Measurements from ENCODE around the gene KRTAP3-1. TPM values are rescaled to one million over a fixed set of nuclear protein-coding genes. Genes with fewer than 3 reads are reported as not detected.

KRTAP3-1 gene
- total and polyA plus RNA-seq, 2 experiments from 2014 or later, result not detected

GRCh38 chr17:41026715-41027471, 18.0 kb upstream of the KRTAP3-1 start, which contains the start of gene KRTAP1-5:
TSS of gene KRTAP1-5 (minus strand) at chr17:41027208. CDS start at chr17:41027155, 53 bp downstream.
- Histone ChIP-seq H3K79me2 (replicated peaks; ENCODE audit: insufficient read depth) (no peaks in the 10 kb centered on the region), H3K36me3 (ENCODE audit: insufficient read depth) (no peaks in the 10 kb centered on the region), H4K20me1 (replicated peaks; ENCODE audit: insufficient read depth) (no peaks in the 10 kb centered on the region), H3F3A (replicated peaks; ENCODE audit: low read depth) (no peaks in the 10 kb centered on the region), H3K27me3 (ENCODE audit: insufficient read depth) (no peaks in the 10 kb centered on the region), H3K4me1 (ENCODE audit: insufficient read depth) (no peaks in the 10 kb centered on the region), H3K27ac (ENCODE audit: low read depth) (no peak within 1 kb of the TSS), H3K4me3 (no peak within 1 kb of the TSS), H3K9me2 (ENCODE audit: insufficient read depth) (no peaks in the 10 kb centered on the region), H3K4me2 (no peak within 1 kb of the TSS), H2AFZ (no peak within 1 kb of the TSS)
- TF ChIP-seq NANOG (IDR thresholded peaks at IDR 0.05; ENCODE audit: borderline replicate concordance), result no peak
- no peak for TF ChIP-seq EZH2phosphoT487 (IDR thresholded peaks at IDR 0.05; ENCODE audit: unreplicated experiment)
- no peak for TF ChIP-seq STAT1 (IDR thresholded peaks at IDR 0.05; ENCODE audit: unreplicated experiment)
- TF ChIP-seq ETS1 (IDR thresholded peaks at IDR 0.05), result no peak
- Mint-ChIP-seq H3K36me3 (ENCODE audit: low read depth) (no peaks in the 10 kb centered on the region), H3K4me3 (no peak within 1 kb of the TSS), H3K27ac (no peak within 1 kb of the TSS), H3K27me3 (ENCODE audit: insufficient read depth, low read depth, poor library complexity) (peaks cover 2% of the 10 kb centered on the region), H3K9me3 (no peaks in the 10 kb centered on the region), H3K4me1 (no peaks in the 10 kb centered on the region)
- no peak for ATAC-seq
- no peak for DNase-seq (ENCODE audit: low spot score)

DNA sequence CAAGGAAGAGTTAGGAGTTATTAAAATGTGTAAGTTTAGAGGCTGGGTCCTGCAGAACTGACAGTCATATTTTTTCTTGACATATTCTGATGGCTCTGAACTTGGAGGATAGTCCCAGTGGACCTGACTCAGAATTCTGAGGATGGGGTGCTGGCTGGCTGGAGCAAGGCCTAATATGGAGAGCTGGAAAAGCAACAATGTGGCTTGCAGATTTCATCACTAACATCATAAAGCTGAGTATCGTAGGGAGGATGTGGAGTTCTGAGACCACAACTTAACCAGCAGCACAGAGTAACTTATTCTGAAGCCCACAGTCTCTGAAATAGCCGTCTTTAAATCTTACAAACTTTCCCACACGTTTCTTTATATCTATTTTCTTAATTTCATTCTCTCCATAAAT, 15.8 kb upstream of the KRTAP3-1 start:
- no peak overlapping the region for H3K4me3 ChIP-seq
- no peak overlapping the region for H2AFZ ChIP-seq
- no peaks in the 10 kb centered on the region for H3K27me3 ChIP-seq (ENCODE audit: insufficient read depth)
- H3K79me2 ChIP-seq (replicated peaks; ENCODE audit: insufficient read depth), result no peaks in the 10 kb centered on the region
- H3K9me2 ChIP-seq (ENCODE audit: insufficient read depth), result no peaks in the 10 kb centered on the region
- no peaks in the 10 kb centered on the region for H3F3A ChIP-seq (replicated peaks; ENCODE audit: low read depth)
- no peak overlapping the region for H3K4me2 ChIP-seq
- no peaks in the 10 kb centered on the region for H4K20me1 ChIP-seq (replicated peaks; ENCODE audit: insufficient read depth)
- Mint-ChIP-seq H3K4me3 (no peak overlapping the region), H3K36me3 (ENCODE audit: low read depth) (no peaks in the 10 kb centered on the region), H3K9me3 (no peaks in the 10 kb centered on the region), H3K27me3 (ENCODE audit: insufficient read depth, low read depth, poor library complexity) (peaks cover 2% of the 10 kb centered on the region), H3K27ac (no peak overlapping the region), H3K4me1 (no peaks in the 10 kb centered on the region)
- H3K36me3 ChIP-seq (ENCODE audit: insufficient read depth), result no peaks in the 10 kb centered on the region
- no peak overlapping the region for H3K27ac ChIP-seq (ENCODE audit: low read depth)
- no peaks in the 10 kb centered on the region for H3K4me1 ChIP-seq (ENCODE audit: insufficient read depth)
- DNase-seq (ENCODE audit: low spot score), result no peak
- no peak for ATAC-seq
- TF ChIP-seq JUNB (IDR thresholded peaks at IDR 0.05; ENCODE audit: unreplicated experiment) (no peak), NANOG (IDR thresholded peaks at IDR 0.05; ENCODE audit: borderline replicate concordance) (no peak), ZNF462 (CRISPR knock-in tag; IDR thresholded peaks at IDR 0.05) (no peak), EZH2phosphoT487 (IDR thresholded peaks at IDR 0.05; ENCODE audit: unreplicated experiment) (no peak), CTCF (conservative IDR thresholded peaks at IDR 0.05; ENCODE audit: low read depth in 2 of 2) (no peak)
- TF ChIP-seq, protein P1, sequence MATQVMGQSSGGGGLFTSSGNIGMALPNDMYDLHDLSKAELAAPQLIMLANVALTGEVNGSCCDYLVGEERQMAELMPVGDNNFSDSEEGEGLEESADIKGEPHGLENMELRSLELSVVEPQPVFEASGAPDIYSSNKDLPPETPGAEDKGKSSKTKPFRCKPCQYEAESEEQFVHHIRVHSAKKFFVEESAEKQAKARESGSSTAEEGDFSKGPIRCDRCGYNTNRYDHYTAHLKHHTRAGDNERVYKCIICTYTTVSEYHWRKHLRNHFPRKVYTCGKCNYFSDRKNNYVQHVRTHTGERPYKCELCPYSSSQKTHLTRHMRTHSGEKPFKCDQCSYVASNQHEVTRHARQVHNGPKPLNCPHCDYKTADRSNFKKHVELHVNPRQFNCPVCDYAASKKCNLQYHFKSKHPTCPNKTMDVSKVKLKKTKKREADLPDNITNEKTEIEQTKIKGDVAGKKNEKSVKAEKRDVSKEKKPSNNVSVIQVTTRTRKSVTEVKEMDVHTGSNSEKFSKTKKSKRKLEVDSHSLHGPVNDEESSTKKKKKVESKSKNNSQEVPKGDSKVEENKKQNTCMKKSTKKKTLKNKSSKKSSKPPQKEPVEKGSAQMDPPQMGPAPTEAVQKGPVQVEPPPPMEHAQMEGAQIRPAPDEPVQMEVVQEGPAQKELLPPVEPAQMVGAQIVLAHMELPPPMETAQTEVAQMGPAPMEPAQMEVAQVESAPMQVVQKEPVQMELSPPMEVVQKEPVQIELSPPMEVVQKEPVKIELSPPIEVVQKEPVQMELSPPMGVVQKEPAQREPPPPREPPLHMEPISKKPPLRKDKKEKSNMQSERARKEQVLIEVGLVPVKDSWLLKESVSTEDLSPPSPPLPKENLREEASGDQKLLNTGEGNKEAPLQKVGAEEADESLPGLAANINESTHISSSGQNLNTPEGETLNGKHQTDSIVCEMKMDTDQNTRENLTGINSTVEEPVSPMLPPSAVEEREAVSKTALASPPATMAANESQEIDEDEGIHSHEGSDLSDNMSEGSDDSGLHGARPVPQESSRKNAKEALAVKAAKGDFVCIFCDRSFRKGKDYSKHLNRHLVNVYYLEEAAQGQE (IDR thresholded peaks at IDR 0.05; ENCODE audit: unreplicated experiment), result no peak
